NCI-H524 treated with DMSO at 0.1 percent for 48 hours (cell line): ENCODE measurements around the gene WWP2.

Source experiments
- DNase-seq: peaks from one replicate; lab custom pipeline; 2025; lab: John Stamatoyannopoulos, UW

The WWP2 gene

GRCh38 chr16:69859105-69859989 lies 97.2 kb downstream of the WWP2 start:
- peak; percentile 17 for DNase-seq

GRCh38 chr16:69860233-69861231 lies 98.4 kb downstream of the WWP2 start:
- DNase-seq, result no peak

- DNase-seq, result no peak
These were observed 99.3 kb downstream of the WWP2 start for GRCh38 chr16:69861292-69862030.

- DNase-seq, result no peak
These were observed 101.5 kb downstream of the WWP2 start for GRCh38 chr16:69863401-69864281.

- no peak for DNase-seq
These were observed 103.6 kb downstream of the WWP2 start for GRCh38 chr16:69865701-69866100.

GRCh38 chr16:69867784-69868560 lies 105.8 kb downstream of the WWP2 start:
- no peak for DNase-seq

GRCh38 chr16:69870761-69871160 lies 108.6 kb downstream of the WWP2 start:
- DNase-seq, result no peak

- DNase-seq, result no peak
These were observed 109.6 kb downstream of the WWP2 start for GRCh38 chr16:69871708-69872107.

GRCh38 chr16:69872888-69873287 lies 110.8 kb downstream of the WWP2 start:
- no peak for DNase-seq

- DNase-seq, result no peak
These were observed 111.7 kb downstream of the WWP2 start for GRCh38 chr16:69873783-69874182.

- DNase-seq, result no peak
These were observed 112.1 kb downstream of the WWP2 start for GRCh38 chr16:69874271-69874670.

- no peak for DNase-seq
These were observed 118.6 kb downstream of the WWP2 start for GRCh38 chr16:69880640-69881133.

- DNase-seq, result no peak
These were observed 119.0 kb downstream of the WWP2 start for GRCh38 chr16:69881141-69881540.

- no peak for DNase-seq
These were observed 121.6 kb downstream of the WWP2 start for GRCh38 chr16:69883744-69884143.

- no peak for DNase-seq
These were observed 123.6 kb downstream of the WWP2 start for GRCh38 chr16:69885722-69886121.

- no peak for DNase-seq
These were observed 124.6 kb downstream of the WWP2 start for GRCh38 chr16:69886726-69887125.

- DNase-seq, result no peak
These were observed 126.0 kb downstream of the WWP2 start for GRCh38 chr16:69888005-69888590.

GRCh38 chr16:69889295-69889964 lies 127.3 kb downstream of the WWP2 start:
- no peak for DNase-seq
